H9 (cell line): ENCODE data around the gene PPP1R12B. TPM values are rescaled to one million over a fixed set of nuclear protein-coding genes. Genes with fewer than 3 reads are reported as not detected.
"Not testable (repeated sequence)": the region's sequence is repeated elsewhere in the genome, so short reads cannot be mapped to it uniquely, and the experiment has no call there.

Experiments
- DNase-seq: peaks from one replicate; pipeline ENCODE4 v3.0.0-alpha.2; 2017
- H2AFZ ChIP-seq: one replicate; pipeline ENCODE4 v1.6.1; 2013; ENCODE audit warnings: mild to moderate bottlenecking, low read length, control low read depth, moderate library complexity
- H2AK5ac ChIP-seq: 2 replicates; pipeline ENCODE4 v1.6.1; 2013; ENCODE audit warnings: low read length, control low read depth, mixed read lengths; ENCODE audit not compliant: insufficient read length
- H2BK120ac ChIP-seq: one replicate; pipeline ENCODE4 v1.6.1; 2013; ENCODE audit warnings: low read depth, mild to moderate bottlenecking, low read length, control low read depth, inconsistent platforms; ENCODE audit not compliant: poor library complexity, severe bottlenecking
- H2BK12ac ChIP-seq: 2 replicates; pipeline ENCODE4 v1.6.1; 2013; ENCODE audit warnings: low read length, control low read depth, mixed read lengths, low read depth; ENCODE audit not compliant: insufficient read length
- H2BK15ac ChIP-seq: 2 replicates; pipeline ENCODE4 v1.6.1; 2013; ENCODE audit warnings: low read depth, low read length, control low read depth
- H2BK20ac ChIP-seq: one replicate; pipeline ENCODE4 v1.6.1; 2013; ENCODE audit warnings: low read depth, mild to moderate bottlenecking, low read length, control low read depth, inconsistent platforms; ENCODE audit not compliant: poor library complexity, severe bottlenecking
- H2BK5ac ChIP-seq: 2 replicates; pipeline ENCODE4 v1.6.1; 2013; ENCODE audit warnings: low read length, control low read depth, mixed read lengths; ENCODE audit not compliant: insufficient read length
- H3K14ac ChIP-seq: 2 replicates; pipeline ENCODE4 v1.6.1; 2013; ENCODE audit warnings: low read length, control low read depth; ENCODE audit not compliant: insufficient read depth
- H3K18ac ChIP-seq: 2 replicates; pipeline ENCODE4 v1.6.1; 2013; ENCODE audit warnings: low read depth, mild to moderate bottlenecking, mixed read lengths, low read length, control low read depth; ENCODE audit not compliant: insufficient read length
- H3K23ac ChIP-seq: 2 replicates; pipeline ENCODE4 v1.6.1; 2013; ENCODE audit warnings: low read length, control low read depth, mixed read lengths, low read depth; ENCODE audit not compliant: insufficient read length
- H3K23me2 ChIP-seq: 2 replicates; pipeline ENCODE4 v1.6.1; 2013; ENCODE audit warnings: low read depth, mild to moderate bottlenecking, mixed read lengths, low read length, control low read depth; ENCODE audit not compliant: insufficient read length, poor library complexity, severe bottlenecking
- H3K27ac ChIP-seq: 2 replicates; pipeline ENCODE4 v1.5.1; 2013; ENCODE audit warnings: low read length, control low read depth, mixed read lengths, low read depth; ENCODE audit not compliant: insufficient read length
- H3K27me3 ChIP-seq: 2 replicates; pipeline ENCODE4 v1.6.1; 2013; ENCODE audit warnings: low read length, control low read depth, inconsistent platforms; ENCODE audit not compliant: insufficient read depth
- H3K4ac ChIP-seq: 2 replicates; pipeline ENCODE4 v1.6.1; 2013; ENCODE audit warnings: low read depth, mild to moderate bottlenecking, control low read depth, inconsistent platforms, low read length, moderate library complexity
- H3K4me1 ChIP-seq: 2 replicates; pipeline ENCODE4 v1.6.1; 2013; ENCODE audit warnings: low read length, control low read depth, inconsistent platforms; ENCODE audit not compliant: insufficient read depth
- H3K4me2 ChIP-seq: 2 replicates; pipeline ENCODE4 v1.6.1; 2013; ENCODE audit warnings: low read length, control low read depth, mixed read lengths; ENCODE audit not compliant: insufficient read length, insufficient read depth
- H3K56ac ChIP-seq: 2 replicates; pipeline ENCODE4 v1.6.1; 2013; ENCODE audit warnings: low read depth, mild to moderate bottlenecking, mixed read lengths, low read length, control low read depth; ENCODE audit not compliant: insufficient read length
- H3K79me1 ChIP-seq: 2 replicates; pipeline ENCODE4 v1.6.1; 2013; ENCODE audit warnings: low read depth, mild to moderate bottlenecking, moderate library complexity, low read length, control low read depth, inconsistent platforms; ENCODE audit not compliant: insufficient read depth, poor library complexity, severe bottlenecking
- H3K79me2 ChIP-seq: 2 replicates; pipeline ENCODE4 v1.6.1; 2013; ENCODE audit warnings: low read length, control low read depth, inconsistent platforms; ENCODE audit not compliant: insufficient read depth
- H3K9ac ChIP-seq: 2 replicates; pipeline ENCODE4 v1.6.1; 2013; ENCODE audit warnings: low read length, control low read depth, mixed read lengths; ENCODE audit not compliant: insufficient read length; ENCODE audit errors: extremely low read depth
- H3K9me3 ChIP-seq: one replicate; pipeline ENCODE4 v1.6.1; 2013; ENCODE audit warnings: low read depth, low read length, inconsistent platforms; ENCODE audit not compliant: control insufficient read depth
- H3T11ph ChIP-seq: one replicate; pipeline ENCODE4 v1.6.1; 2013; ENCODE audit warnings: mild to moderate bottlenecking, low read length, control low read depth, inconsistent platforms
- H4K20me1 ChIP-seq: one replicate; pipeline ENCODE4 v1.6.1; 2013; ENCODE audit not compliant: control insufficient read depth, insufficient read length, insufficient read depth
- H4K5ac ChIP-seq: 2 replicates; pipeline ENCODE4 v1.6.1; 2013; ENCODE audit warnings: low read depth, mild to moderate bottlenecking, mixed read lengths, low read length, control low read depth; ENCODE audit not compliant: insufficient read length
- H4K8ac ChIP-seq: replicated peaks from 2 replicates; pipeline ENCODE4 v1.6.1; 2013; ENCODE audit warnings: low read length, control low read depth, mixed read lengths, low read depth; ENCODE audit not compliant: insufficient read length
- H4K91ac ChIP-seq: 2 replicates; pipeline ENCODE4 v1.6.1; 2013; ENCODE audit warnings: low read depth, mild to moderate bottlenecking, moderate library complexity, mixed read lengths, low read length, control low read depth; ENCODE audit not compliant: insufficient read length
- H3K27ac Mint-ChIP-seq, 3 experiments: 2 replicates in 2 of 3; 3 replicates in 1 of 3; pipeline ENCODE4 v1.8.0; 2020 to 2021; ENCODE audit warnings: mixed read lengths in 3 of 3, mild to moderate bottlenecking in 1 of 3, moderate library complexity in 1 of 3
- H3K27me3 Mint-ChIP-seq: 2 replicates; pipeline ENCODE4 v1.8.0; 2021; ENCODE audit warnings: low read depth, mild to moderate bottlenecking, moderate library complexity, mixed read lengths
- H3K36me3 Mint-ChIP-seq, 3 experiments: 2 replicates in 2 of 3; 3 replicates in 1 of 3; pipeline ENCODE4 v1.8.0; 2020 to 2021; ENCODE audit warnings: low read depth in 3 of 3, mixed read lengths in 3 of 3; ENCODE audit not compliant: insufficient read depth in 1 of 3
- H3K4me1 Mint-ChIP-seq, 2 experiments: 2 replicates each; pipeline ENCODE4 v1.8.0; 2020; ENCODE audit warnings: mixed read lengths in 2 of 2
- H3K4me3 Mint-ChIP-seq, 2 experiments: 2 replicates in 1 of 2; 3 replicates in 1 of 2; pipeline ENCODE4 v1.8.0; 2020 to 2021; ENCODE audit warnings: mild to moderate bottlenecking in 2 of 2, mixed read lengths in 2 of 2, moderate library complexity in 1 of 2
- H3K9me3 Mint-ChIP-seq, 2 experiments: 2 replicates in 1 of 2; 3 replicates in 1 of 2; pipeline ENCODE4 v1.8.0; 2020; ENCODE audit warnings: mild to moderate bottlenecking in 2 of 2, mixed read lengths in 2 of 2, moderate library complexity in 1 of 2
- WGBS: extraction: QIAGEN DNeasy Blood & Tissue Kit; methylation state at CpG from one replicate; pipeline ENCODE4 v1.1.7; 2013; ENCODE audit warnings: missing lambda C conversion rate, low lambda C conversion rate, mixed read lengths; ENCODE audit not compliant: insufficient read length; ENCODE audit errors: extremely low coverage; 5-methylcytosine and 5-hydroxymethylcytosine counted together
- total RNA-seq: library from RNA; stranded (reverse); gene quantifications from 2 replicates; pipeline ENCODE4 v1.2.1, GENCODE V29; 2021
- TF ChIP-seq, protein P1 (sequence below): fragments of 200-600 bp; sonication (generic); conservative IDR thresholded peaks from 3 replicates; pipeline ENCODE4 v1.8.0; 2021; ENCODE audit warnings: antibody characterized with exemption, mild to moderate bottlenecking

The PPP1R12B gene
- total RNA-seq, 1 experiment from 2014 or later: 12.9 TPM

DNA sequence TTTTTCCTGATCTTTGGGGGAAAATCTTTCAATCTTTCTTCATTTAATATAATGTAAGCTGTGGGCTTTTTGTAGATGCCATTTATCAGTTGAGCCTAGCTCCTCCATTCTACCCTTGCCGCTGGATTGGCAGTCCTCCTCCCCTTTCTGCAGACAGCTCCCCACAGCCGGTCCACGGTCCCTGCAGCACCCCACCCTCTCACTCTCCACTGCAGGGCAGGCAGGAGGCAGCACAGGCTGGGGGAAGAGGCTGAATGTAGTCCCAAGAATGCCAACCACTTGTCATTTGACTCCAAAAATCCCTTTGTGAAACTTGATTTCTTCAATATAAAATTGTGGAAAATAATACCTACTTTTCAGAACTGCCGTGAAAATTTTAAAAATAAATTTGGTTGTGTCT is 265.1 kb downstream of the PPP1R12B start:
- no peak overlapping the region for H3K27ac ChIP-seq
- no peak overlapping the region for H2BK5ac ChIP-seq
- no peak overlapping the region for H3K18ac ChIP-seq
- H2BK20ac ChIP-seq: no peak overlapping the region
- no peaks in the 10 kb centered on the region for H3K9me3 ChIP-seq
- H2BK120ac ChIP-seq: no peak overlapping the region
- no peak overlapping the region for H3K4me2 ChIP-seq
- no peaks in the 10 kb centered on the region for H3K79me2 ChIP-seq
- WGBS: no CpG with 5 or more reads among the region's 4 CpGs
- no peak overlapping the region for H4K5ac ChIP-seq
- H2BK12ac ChIP-seq: no peak overlapping the region
- Mint-ChIP-seq H3K9me3 (peaks cover 0 to 6% of the 10 kb centered on the region in 2 experiments; a peak in 1 of 5 replicates), H3K36me3 (peaks cover 0 to 8% (median 0%) of the 10 kb centered on the region in 3 experiments; a peak in 2 of 7 replicates), H3K4me1 (peaks cover 16 to 18% of the 10 kb centered on the region in 2 experiments), H3K27ac (peak overlapping the region in 2 of 3 experiments; percentile 34 to 73; a peak in 3 of 7 replicates), H3K27me3 (peaks cover 4% of the 10 kb centered on the region; the same call in 1 of the 2 replicates), H3K4me3 (no peak overlapping the region)
- H3K23ac ChIP-seq: no peak overlapping the region
- no peaks in the 10 kb centered on the region for H4K20me1 ChIP-seq
- no peak overlapping the region for H2AFZ ChIP-seq
- H4K91ac ChIP-seq: no peak overlapping the region
- no peak overlapping the region for H3T11ph ChIP-seq
- H3K23me2 ChIP-seq: no peaks in the 10 kb centered on the region
- no peaks in the 10 kb centered on the region for H3K27me3 ChIP-seq
- H3K56ac ChIP-seq: no peak overlapping the region
- no peaks in the 10 kb centered on the region for H3K79me1 ChIP-seq
- H3K14ac ChIP-seq: no peak overlapping the region
- 0 out of 2 replicates have a peak, but pooled peaks cover 3% of the 10 kb centered on the region for H3K4me1 ChIP-seq
- TF ChIP-seq, protein P1, sequence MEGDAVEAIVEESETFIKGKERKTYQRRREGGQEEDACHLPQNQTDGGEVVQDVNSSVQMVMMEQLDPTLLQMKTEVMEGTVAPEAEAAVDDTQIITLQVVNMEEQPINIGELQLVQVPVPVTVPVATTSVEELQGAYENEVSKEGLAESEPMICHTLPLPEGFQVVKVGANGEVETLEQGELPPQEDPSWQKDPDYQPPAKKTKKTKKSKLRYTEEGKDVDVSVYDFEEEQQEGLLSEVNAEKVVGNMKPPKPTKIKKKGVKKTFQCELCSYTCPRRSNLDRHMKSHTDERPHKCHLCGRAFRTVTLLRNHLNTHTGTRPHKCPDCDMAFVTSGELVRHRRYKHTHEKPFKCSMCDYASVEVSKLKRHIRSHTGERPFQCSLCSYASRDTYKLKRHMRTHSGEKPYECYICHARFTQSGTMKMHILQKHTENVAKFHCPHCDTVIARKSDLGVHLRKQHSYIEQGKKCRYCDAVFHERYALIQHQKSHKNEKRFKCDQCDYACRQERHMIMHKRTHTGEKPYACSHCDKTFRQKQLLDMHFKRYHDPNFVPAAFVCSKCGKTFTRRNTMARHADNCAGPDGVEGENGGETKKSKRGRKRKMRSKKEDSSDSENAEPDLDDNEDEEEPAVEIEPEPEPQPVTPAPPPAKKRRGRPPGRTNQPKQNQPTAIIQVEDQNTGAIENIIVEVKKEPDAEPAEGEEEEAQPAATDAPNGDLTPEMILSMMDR: no peak
- no peak overlapping the region for H4K8ac ChIP-seq
- H3K9ac ChIP-seq: no peak overlapping the region
- H2AK5ac ChIP-seq: no peak overlapping the region
- no peak overlapping the region for H3K4ac ChIP-seq
- H2BK15ac ChIP-seq: no peak overlapping the region
- no peak for DNase-seq

DNA sequence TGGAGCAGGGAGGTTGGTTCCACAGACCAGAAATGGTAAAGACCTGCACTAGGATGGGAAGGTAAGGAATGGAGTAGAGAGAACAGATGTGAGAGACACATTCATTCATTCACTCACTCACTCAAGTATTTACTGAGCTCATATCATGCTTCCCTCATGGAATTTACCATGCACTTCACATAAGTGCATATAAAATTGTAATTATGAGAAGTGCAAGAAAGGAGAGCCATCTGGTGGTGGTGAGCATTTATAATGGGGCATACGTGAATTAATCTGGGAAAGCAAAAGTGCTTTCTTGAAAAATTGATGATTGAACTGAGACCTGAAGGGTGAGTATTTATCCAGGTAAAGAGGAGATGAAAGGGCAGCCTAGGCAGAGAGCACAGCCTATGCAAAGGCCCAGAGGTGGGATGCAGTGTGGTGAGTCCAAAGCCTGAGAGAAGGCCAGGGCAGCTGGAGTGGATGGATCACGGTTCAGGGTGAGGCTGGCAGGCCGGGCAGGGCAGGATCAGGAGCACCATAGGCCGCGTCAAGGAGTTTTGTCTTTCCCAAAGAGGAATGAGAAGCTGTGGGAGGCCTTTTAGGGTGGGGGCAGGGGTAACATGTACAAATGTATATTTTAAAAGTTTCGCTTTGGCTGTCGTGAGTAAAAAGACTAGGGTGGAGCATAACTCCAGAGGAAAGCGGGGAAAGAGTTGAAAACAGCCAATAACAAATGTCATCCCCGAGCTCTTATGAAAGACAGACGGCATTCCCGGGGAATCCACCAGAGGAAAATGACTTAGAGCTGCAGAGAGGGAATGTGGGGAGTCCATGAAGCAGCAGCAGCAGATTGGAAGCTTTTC is 266.1 kb downstream of the PPP1R12B start:
- not testable (repeated sequence) for H3K79me1 ChIP-seq, H3K4me3 Mint-ChIP-seq, H3K18ac ChIP-seq, H3K23me2 ChIP-seq, H3K27me3 Mint-ChIP-seq, H3K79me2 ChIP-seq, H3K27ac ChIP-seq, H4K20me1 ChIP-seq, H3K4me2 ChIP-seq, H2BK20ac ChIP-seq, H4K5ac ChIP-seq, H3K4ac ChIP-seq, H2AK5ac ChIP-seq, H3K14ac ChIP-seq, H3K56ac ChIP-seq, H4K8ac ChIP-seq, H3K9ac ChIP-seq, H3K27me3 ChIP-seq, H3T11ph ChIP-seq, H2BK12ac ChIP-seq, H4K91ac ChIP-seq, H3K9me3 Mint-ChIP-seq, DNase-seq, H2BK5ac ChIP-seq, H3K23ac ChIP-seq, H2AFZ ChIP-seq, H2BK120ac ChIP-seq, H2BK15ac ChIP-seq, H3K36me3 Mint-ChIP-seq, H3K4me1 ChIP-seq, H3K9me3 ChIP-seq
- H3K4me1 Mint-ChIP-seq: peaks cover 24 to 27% of the 10 kb centered on the region in 2 experiments
- no CpG with 5 or more reads among the region's 11 CpGs for WGBS
- H3K27ac Mint-ChIP-seq: peak overlapping the region in 1 of 3 experiments; percentile 21; a peak in 2 of 7 replicates
